Coronary artery (tissue), 2 donors: ENCODE results near the gene PCDHB6.
"Not testable (repeated sequence)": the region's sequence is repeated elsewhere in the genome, so short reads cannot be mapped to it uniquely, and the experiment has no call there.

ENCODE experiments used
- DNase-seq: peaks from one replicate; pipeline ENCODE4 v3.0.0-alpha.2; 2017; ENCODE audit warnings: low spot score
- H3K27ac ChIP-seq, 2 donors: fragments of 200-600 bp; sonication (generic); one replicate each; pipeline ENCODE4 v1.5.1; 2016 to 2019
- H3K4me3 ChIP-seq: fragments of 200-600 bp; sonication (generic); 2 replicates; pipeline ENCODE4 v1.5.1; 2016; ENCODE audit warnings: mild to moderate bottlenecking, moderate library complexity
- CTCF ChIP-seq: fragments of 200-600 bp; sonication (generic); IDR thresholded peaks from one replicate; pipeline ENCODE4 v1.5.1; 2019; ENCODE audit warnings: antibody characterized with exemption

Gene PCDHB6

GRCh38 chr5:141180313-141180712 is 30.5 kb downstream of the PCDHB6 start:
- no peak for DNase-seq
- Histone ChIP-seq H3K27ac (no peak overlapping the region), H3K4me3 (no peak overlapping the region)
- TF ChIP-seq CTCF = no peak

GRCh38 chr5:141182248-141182647 is 32.4 kb downstream of the PCDHB6 start, which contains the start of gene PCDHB16:
TSS of gene PCDHB16 (plus strand) at chr5:141182387. CDS start at chr5:141182560, 173 bp downstream.
- H3K4me3 ChIP-seq = peak within 1 kb of the TSS; percentile 61
- H3K27ac ChIP-seq = peak within 1 kb of the TSS; percentile 39 to 46
- no peak for TF ChIP-seq CTCF
- DNase-seq = no peak

GRCh38 chr5:141184117-141184855 is 34.4 kb downstream of the PCDHB6 start:
- not testable (repeated sequence) for DNase-seq, H3K27ac ChIP-seq
- H3K4me3 ChIP-seq = peak overlapping the region; percentile 40

GRCh38 chr5:141186897-141187512 is 37.1 kb downstream of the PCDHB6 start, which contains the start of gene PCDHB9:
TSS of gene PCDHB9 (plus strand) at chr5:141187161. CDS start at chr5:141187319, 158 bp downstream.
- DNase-seq = no peak
- TF ChIP-seq CTCF = no peak
- H3K4me3 ChIP-seq = no peak within 1 kb of the TSS
- no peak within 1 kb of the TSS for H3K27ac ChIP-seq

- not testable (repeated sequence) for DNase-seq, H3K27ac ChIP-seq
- H3K4me3 ChIP-seq = peak overlapping the region; percentile 28
Measured at GRCh38 chr5:141188682-141189081, 38.8 kb downstream of the PCDHB6 start.

- H3K4me3 ChIP-seq, H3K27ac ChIP-seq, DNase-seq: not testable (repeated sequence)
Measured at GRCh38 chr5:141189131-141189530, 39.3 kb downstream of the PCDHB6 start.

GRCh38 chr5:141192110-141192725 is 42.4 kb downstream of the PCDHB6 start, which contains the start of gene PCDHB10:
TSS of gene PCDHB10 (plus strand) at chr5:141192353. CDS start at chr5:141192553, 200 bp downstream.
- no peak for TF ChIP-seq CTCF
- no peak for DNase-seq
- Histone ChIP-seq H3K4me3 (peak within 1 kb of the TSS; percentile 38), H3K27ac (no peak within 1 kb of the TSS)

GRCh38 chr5:141194332-141194731 is 44.5 kb downstream of the PCDHB6 start:
- H3K27ac ChIP-seq, DNase-seq, H3K4me3 ChIP-seq: not testable (repeated sequence)

- Histone ChIP-seq H3K27ac (no peak overlapping the region), H3K4me3 (no peak overlapping the region)
- no peak for TF ChIP-seq CTCF
- DNase-seq = no peak
Measured at GRCh38 chr5:141196363-141196762, 46.5 kb downstream of the PCDHB6 start.
